SK-N-SH (cell line): ENCODE measurements around the gene GHR. TPM values are rescaled to one million over a fixed set of nuclear protein-coding genes. Genes with fewer than 3 reads are reported as not detected.

Experiments used
- CTCF ChIA-PET: fragments of 300-600, 350-600 bp; formaldehyde crosslinking; extraction: SDS; loops from one replicate; lab custom pipeline; 2021; lab: Yijun Ruan, JAX
- POLR2A ChIA-PET: fragments of 350-600 bp; sonication (Branson Sonifier 250); formaldehyde crosslinking; extraction: SDS; loops from one replicate; lab custom pipeline; 2020; ENCODE audit warnings: antibody characterized with exemption, inconsistent platforms; lab: Yijun Ruan, JAX
- DNase-seq: peaks from one replicate; pipeline ENCODE4 v3.0.0; 2012
- H2AFZ ChIP-seq: fragments of 200-600 bp; sonication (generic); 2 replicates; pipeline ENCODE4 v1.8.1; 2016; ENCODE audit warnings: antibody characterized with exemption, mild to moderate bottlenecking, low read depth
- H3F3A ChIP-seq: fragments of 200-600 bp; sonication (generic); replicated peaks from 2 replicates; pipeline ENCODE3; 2016; ENCODE audit warnings: antibody characterized with exemption, mild to moderate bottlenecking; ENCODE audit not compliant: insufficient read depth
- H3K27ac ChIP-seq, 2 experiments: fragments of 200-500 bp in 1 of 2; fragments of 200-600 bp in 1 of 2; sonication (Bioruptor generic) in 1 of 2; sonication (generic), shearing (Covaris generic) in 1 of 2; 2 replicates each; pipeline versions ENCODE4 v1.5.1 to v1.6.1; 2014 to 2016; ENCODE audit warnings: low read depth in 2 of 2, inconsistent platforms in 1 of 2, low read length in 1 of 2, mild to moderate bottlenecking in 1 of 2, mixed read lengths in 1 of 2
- H3K27me3 ChIP-seq: fragments of 200-600 bp; sonication (generic), shearing (Covaris generic); 2 replicates; pipeline ENCODE4 v1.6.1; 2016; ENCODE audit warnings: mixed run types; ENCODE audit not compliant: insufficient read depth
- H3K36me3 ChIP-seq, 2 experiments: fragments of 200-500 bp in 1 of 2; fragments of 200-600 bp in 1 of 2; sonication (Bioruptor generic) in 1 of 2; sonication (generic) in 1 of 2; replicated peaks in 1 of 2; 2 replicates each; pipeline versions ENCODE3 to v1.5.1; 2014 to 2016; ENCODE audit warnings: low read length in 1 of 2, mild to moderate bottlenecking in 1 of 2; ENCODE audit not compliant: insufficient read depth in 2 of 2, control insufficient read depth in 1 of 2
- H3K4me1 ChIP-seq, 2 experiments: fragments of 200-500 bp in 1 of 2; fragments of 200-600 bp in 1 of 2; sonication (Bioruptor generic) in 1 of 2; sonication (generic), shearing (Covaris generic) in 1 of 2; 2 replicates each; pipeline versions ENCODE4 v1.5.1 to v1.6.1; 2014 to 2016; ENCODE audit warnings: low read depth in 1 of 2, low read length in 1 of 2, mixed run types in 1 of 2; ENCODE audit not compliant: insufficient read depth in 2 of 2, control insufficient read depth in 1 of 2
- H3K4me2 ChIP-seq: fragments of 200-600 bp; sonication (generic), shearing (Covaris generic); 2 replicates; pipeline ENCODE4 v1.6.1; 2017; ENCODE audit warnings: mixed run types
- H3K4me3 ChIP-seq, 2 experiments: fragments of 200-500 bp in 1 of 2; fragments of 200-600 bp in 1 of 2; sonication (Bioruptor generic) in 1 of 2; sonication (generic), shearing (Covaris generic) in 1 of 2; 2 replicates each; pipeline versions ENCODE4 v1.5.1 to v1.8.1; 2014 to 2016; ENCODE audit warnings: low read depth in 2 of 2, inconsistent platforms in 1 of 2, low read length in 1 of 2, mild to moderate bottlenecking in 1 of 2, mixed read lengths in 1 of 2, moderate library complexity in 1 of 2
- H3K79me2 ChIP-seq: fragments of 200-600 bp; sonication (generic); 2 replicates; pipeline ENCODE4 v1.8.1; 2017; ENCODE audit warnings: mild to moderate bottlenecking; ENCODE audit not compliant: insufficient read depth
- H3K9ac ChIP-seq: fragments of 200-600 bp; sonication (generic); 2 replicates; pipeline ENCODE4 v1.6.1; 2017; ENCODE audit warnings: mixed run types
- H3K9me2 ChIP-seq: fragments of 200-600 bp; sonication (generic); 2 replicates; pipeline ENCODE4 v1.6.1; 2017; ENCODE audit warnings: mixed run types
- H3K9me3 ChIP-seq: fragments of 200-600 bp; sonication (generic); 2 replicates; pipeline ENCODE4 v1.6.1; 2017; ENCODE audit warnings: mixed run types, mild to moderate bottlenecking, moderate library complexity
- H4K20me1 ChIP-seq: fragments of 200-600 bp; sonication (generic); 2 replicates; pipeline ENCODE4 v1.6.1; 2017; ENCODE audit warnings: mild to moderate bottlenecking, mixed run types; ENCODE audit not compliant: insufficient read depth
- CTCF ChIP-seq: fragments of 200-600 bp; sonication (generic); IDR thresholded peaks from 2 replicates; pipeline ENCODE4 v1.6.1; 2017; ENCODE audit warnings: antibody characterized with exemption, mild to moderate bottlenecking, moderate library complexity
- ELF1 ChIP-seq: IDR thresholded peaks from 2 replicates; pipeline ENCODE4 v1.4.0; 2012
- EP300 ChIP-seq, 2 experiments: IDR thresholded peaks; 2 replicates each; pipeline versions ENCODE4 v1.4.0 to v1.6.1; 2012; ENCODE audit warnings: borderline replicate concordance in 1 of 2, low read depth in 1 of 2, low read length in 1 of 2
- EZH2phosphoT487 ChIP-seq: fragments of 200-600 bp; sonication (generic); IDR thresholded peaks from 2 replicates; pipeline ENCODE4 v1.6.1; 2017; ENCODE audit warnings: low read depth, mixed run types, mild to moderate bottlenecking, antibody characterized with exemption, moderate library complexity, borderline replicate concordance
- FOSL2 ChIP-seq: IDR thresholded peaks from 2 replicates; pipeline ENCODE4 v1.4.0; 2012; ENCODE audit warnings: low read depth, mild to moderate bottlenecking, moderate library complexity, borderline replicate concordance
- FOXM1 ChIP-seq: IDR thresholded peaks from 2 replicates; pipeline ENCODE4 v1.4.0; 2012; ENCODE audit warnings: low read depth, mild to moderate bottlenecking
- GABPA ChIP-seq: IDR thresholded peaks from 2 replicates; pipeline ENCODE4 v1.4.0; 2012; ENCODE audit warnings: low read depth, mild to moderate bottlenecking
- MAX ChIP-seq: IDR thresholded peaks from 2 replicates; pipeline ENCODE4 v1.4.0; 2012; ENCODE audit warnings: low read depth
- NFIC ChIP-seq: IDR thresholded peaks from 2 replicates; pipeline ENCODE4 v1.4.0; 2012; ENCODE audit warnings: borderline replicate concordance
- PBX3 ChIP-seq: IDR thresholded peaks from 2 replicates; pipeline ENCODE4; 2012
- RAD21 ChIP-seq: IDR thresholded peaks from 2 replicates; pipeline ENCODE4 v1.6.1; 2012; ENCODE audit warnings: mild to moderate bottlenecking, low read length
- RCOR1 ChIP-seq: fragments of 150-350 bp; IDR thresholded peaks from 2 replicates; pipeline ENCODE4 v1.6.1; 2017; ENCODE audit warnings: antibody characterized with exemption, low read length
- RFX5 ChIP-seq: IDR thresholded peaks from 2 replicates; pipeline ENCODE4 v1.6.1; 2012; ENCODE audit warnings: mild to moderate bottlenecking, improper control_type of control experiment, low read length
- SIN3A ChIP-seq: IDR thresholded peaks from 2 replicates; pipeline ENCODE4 v1.6.1; 2012; ENCODE audit warnings: low read depth, mild to moderate bottlenecking, low read length, moderate library complexity, borderline replicate concordance
- SMC3 ChIP-seq: IDR thresholded peaks from 2 replicates; pipeline ENCODE4 v1.6.1; 2012; ENCODE audit warnings: low read depth, low read length, improper control_type of control experiment
- TAF1 ChIP-seq: IDR thresholded peaks from 2 replicates; pipeline ENCODE4 v1.6.1; 2012; ENCODE audit warnings: low read depth, mild to moderate bottlenecking, low read length, moderate library complexity, borderline replicate concordance
- USF2 ChIP-seq: fragments of 150-350 bp; IDR thresholded peaks from 2 replicates; pipeline ENCODE4 v1.6.1; 2017; ENCODE audit warnings: antibody characterized with exemption, low read length, low read depth, borderline replicate concordance
- ZBTB33 ChIP-seq: IDR thresholded peaks from 2 replicates; pipeline ENCODE4 v1.4.0; 2012; ENCODE audit warnings: low read depth, borderline replicate concordance
- WGBS: methylation state at CpG from one replicate; pipeline ENCODE4 v1.1.6; 2017; ENCODE audit warnings: low lambda C conversion rate; 5-methylcytosine and 5-hydroxymethylcytosine counted together
- polyA plus RNA-seq, 3 experiments: library from polyadenylated mRNA; depleted of rRNA; stranded (reverse); fragments of >200 nt; gene quantifications; 2 replicates each; pipeline ENCODE4 v1.2.3, GENCODE V29; 2012

Gene GHR
- polyA plus RNA-seq, 1 of the 3 experiments (the other 2 are of a cell fraction), result 0.03 TPM

- peak; percentile 43; the same call in 1 of the 2 replicates for TF ChIP-seq MAX
- TF ChIP-seq PBX3, result peak; percentile 28; the same call in 1 of the 2 replicates
- peak; percentile 72 for TF ChIP-seq CTCF
- no peak for TF ChIP-seq NFIC
- TF ChIP-seq EZH2phosphoT487, result no peak
- TF ChIP-seq ELF1, result no peak
- TF ChIP-seq RCOR1, result no peak
- TF ChIP-seq GABPA, result no peak
- no peak for TF ChIP-seq RFX5
- TF ChIP-seq, all 33 proteins: peak for 6
Observed at GRCh38 chr5:42423285-42424165, at the start of gene GHR (continued).

DNA sequence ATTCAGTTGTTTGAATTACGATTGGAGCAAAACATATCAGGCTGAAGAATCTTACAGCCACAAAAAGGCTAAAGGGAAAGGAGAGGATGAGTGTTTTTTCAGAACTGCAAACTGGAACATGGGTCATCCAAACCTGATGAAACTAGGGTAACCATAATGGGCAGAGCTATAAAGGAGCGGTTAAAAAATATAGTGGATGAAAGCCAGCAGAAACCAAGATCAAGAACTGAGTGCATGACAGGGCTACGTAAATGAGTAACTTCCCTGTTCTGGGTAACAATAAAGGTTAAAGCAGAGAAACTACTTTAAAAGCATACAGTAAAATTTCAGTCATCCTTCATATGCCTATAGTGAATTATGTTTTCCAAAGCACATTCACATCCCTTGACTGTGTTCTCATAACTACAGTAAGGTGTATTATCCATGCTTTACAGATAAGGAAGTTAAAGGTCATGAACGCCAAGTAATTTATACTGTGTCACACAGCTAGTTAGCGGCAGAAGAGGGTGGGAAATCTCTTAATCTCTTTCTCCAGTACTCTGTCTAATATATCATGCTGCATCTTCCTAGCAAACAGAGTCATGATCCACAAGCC lies 48.5 kb upstream of the GHR start:
- H4K20me1 ChIP-seq, result no peaks in the 10 kb centered on the region
- H2AFZ ChIP-seq, result no peak overlapping the region
- 0% methylated on average over 5 of the region's 5 CpGs for WGBS
- H3K9me3 ChIP-seq, result no peaks in the 10 kb centered on the region
- no peak overlapping the region for H3K9ac ChIP-seq
- H3K79me2 ChIP-seq, result no peaks in the 10 kb centered on the region
- H3K9me2 ChIP-seq, result no peaks in the 10 kb centered on the region
- H3K27me3 ChIP-seq, result no peaks in the 10 kb centered on the region
- H3K27ac ChIP-seq, result no peak overlapping the region
- DNase-seq, result no peak
- no peaks in the 10 kb centered on the region for H3K4me1 ChIP-seq
- H3K4me3 ChIP-seq, result no peak overlapping the region
- CTCF ChIA-PET, result no interaction called here
- POLR2A ChIA-PET, result no interaction called here
- H3K36me3 ChIP-seq, result no peaks in the 10 kb centered on the region
- H3K4me2 ChIP-seq, result no peak overlapping the region
- H3F3A ChIP-seq, result no peaks in the 10 kb centered on the region
- TF ChIP-seq ZBTB33 (no peak), SIN3A (no peak), PBX3 (no peak), FOSL2 (no peak), EP300 (IDR thresholded peaks at IDR 0.05; ENCODE audit: borderline replicate concordance in 1 of 2, low read depth in 1 of 2, low read length in 1 of 2) (no peak), CTCF (no peak), EZH2phosphoT487 (no peak), ELF1 (no peak), TAF1 (no peak), FOXM1 (no peak), SMC3 (no peak), RAD21 (no peak), NFIC (no peak), GABPA (no peak), USF2 (no peak)
